ENCODE results near the gene RNF213.

The RNF213 gene

DNA sequence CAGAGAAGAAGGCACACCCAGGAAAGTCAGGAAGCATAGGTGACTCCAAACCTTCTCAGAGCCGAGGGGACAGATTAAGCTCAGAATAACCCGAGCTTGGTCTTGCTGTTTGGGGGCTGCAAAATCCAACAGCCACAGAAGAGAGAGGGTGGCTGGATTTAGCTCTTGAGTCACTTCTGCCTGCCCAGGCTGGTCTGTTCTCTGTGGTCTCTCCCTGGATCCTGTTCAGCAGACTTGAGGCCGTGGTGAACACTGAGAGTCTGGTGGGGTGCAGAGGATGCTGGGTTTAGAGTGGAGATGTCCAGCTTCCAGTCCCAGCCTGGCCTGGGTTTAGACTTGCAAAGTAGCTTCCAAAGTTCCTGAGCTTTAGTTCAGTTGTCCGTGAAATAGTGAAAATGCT is 31.6 kb upstream of the RNF213 start:
- in situ Hi-C loops (cut with HindIII; ENCODE audit: low sequenced_read_pairs) = no loop called here
- TF ChIP-seq, protein P1, sequence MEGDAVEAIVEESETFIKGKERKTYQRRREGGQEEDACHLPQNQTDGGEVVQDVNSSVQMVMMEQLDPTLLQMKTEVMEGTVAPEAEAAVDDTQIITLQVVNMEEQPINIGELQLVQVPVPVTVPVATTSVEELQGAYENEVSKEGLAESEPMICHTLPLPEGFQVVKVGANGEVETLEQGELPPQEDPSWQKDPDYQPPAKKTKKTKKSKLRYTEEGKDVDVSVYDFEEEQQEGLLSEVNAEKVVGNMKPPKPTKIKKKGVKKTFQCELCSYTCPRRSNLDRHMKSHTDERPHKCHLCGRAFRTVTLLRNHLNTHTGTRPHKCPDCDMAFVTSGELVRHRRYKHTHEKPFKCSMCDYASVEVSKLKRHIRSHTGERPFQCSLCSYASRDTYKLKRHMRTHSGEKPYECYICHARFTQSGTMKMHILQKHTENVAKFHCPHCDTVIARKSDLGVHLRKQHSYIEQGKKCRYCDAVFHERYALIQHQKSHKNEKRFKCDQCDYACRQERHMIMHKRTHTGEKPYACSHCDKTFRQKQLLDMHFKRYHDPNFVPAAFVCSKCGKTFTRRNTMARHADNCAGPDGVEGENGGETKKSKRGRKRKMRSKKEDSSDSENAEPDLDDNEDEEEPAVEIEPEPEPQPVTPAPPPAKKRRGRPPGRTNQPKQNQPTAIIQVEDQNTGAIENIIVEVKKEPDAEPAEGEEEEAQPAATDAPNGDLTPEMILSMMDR (IDR thresholded peaks at IDR 0.05; ENCODE audit: low read depth, low read length) = no peak
- DNase-seq (ENCODE audit: low read depth, low spot score) = no peak

DNA sequence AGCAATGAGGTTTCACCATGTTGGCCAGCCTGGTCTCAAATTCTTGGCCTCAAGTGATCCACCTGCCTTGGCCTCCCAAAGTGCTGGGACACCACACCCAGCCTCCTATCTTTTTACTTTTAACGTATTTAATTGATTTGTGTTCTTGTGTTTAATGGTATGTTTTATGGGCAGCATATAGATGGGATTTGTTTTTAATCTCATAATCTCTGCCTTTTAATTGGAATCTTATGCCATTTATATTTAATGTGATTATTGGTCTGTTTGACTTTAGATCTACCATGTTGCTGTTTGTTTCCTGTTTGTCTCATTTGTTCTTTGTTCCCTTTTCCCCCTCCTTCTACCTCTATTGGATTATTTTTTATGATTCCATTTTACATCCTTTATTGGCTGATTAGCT is 28.2 kb upstream of the RNF213 start:
- in situ Hi-C loops (cut with HindIII; ENCODE audit: low sequenced_read_pairs) = no loop called here
- H3K4me3 ChIP-seq (ENCODE audit: low read depth, low read length) = no peak overlapping the region
- TF ChIP-seq, protein P1 (IDR thresholded peaks at IDR 0.05; ENCODE audit: low read depth, low read length) = no peak
- DNase-seq (ENCODE audit: low read depth, low spot score) = no peak

More for the DNA sequence above, 31.6 kb upstream of the RNF213 start:
- no peak overlapping the region for H3K4me3 ChIP-seq (ENCODE audit: low read depth, low read length)

DNA sequence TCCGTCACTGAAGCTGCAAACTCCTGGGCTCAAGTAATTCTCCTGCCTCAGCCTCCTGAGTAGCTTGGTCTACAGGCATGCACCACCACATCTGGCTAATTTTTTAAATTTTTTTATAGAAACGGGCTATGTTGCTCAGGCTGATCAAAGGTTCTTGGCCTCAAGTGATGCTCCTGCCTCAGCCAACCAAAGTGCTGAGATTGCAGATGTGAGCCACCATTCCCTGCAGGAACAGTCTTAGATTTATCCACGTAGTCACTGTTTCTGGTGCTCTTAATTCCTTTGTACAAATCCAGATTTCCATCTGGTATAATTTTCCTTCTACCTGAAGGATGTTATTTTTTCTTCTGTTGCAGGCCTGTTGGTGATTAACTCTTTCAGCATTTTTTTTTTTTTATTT is 27.4 kb upstream of the RNF213 start:
- H3K4me3 ChIP-seq (ENCODE audit: low read depth, low read length) = no peak overlapping the region
- in situ Hi-C loops (cut with HindIII; ENCODE audit: low sequenced_read_pairs) = no loop called here
- DNase-seq (ENCODE audit: low read depth, low spot score) = no peak
- TF ChIP-seq, protein P1 (IDR thresholded peaks at IDR 0.05; ENCODE audit: low read depth, low read length) = no peak

DNA sequence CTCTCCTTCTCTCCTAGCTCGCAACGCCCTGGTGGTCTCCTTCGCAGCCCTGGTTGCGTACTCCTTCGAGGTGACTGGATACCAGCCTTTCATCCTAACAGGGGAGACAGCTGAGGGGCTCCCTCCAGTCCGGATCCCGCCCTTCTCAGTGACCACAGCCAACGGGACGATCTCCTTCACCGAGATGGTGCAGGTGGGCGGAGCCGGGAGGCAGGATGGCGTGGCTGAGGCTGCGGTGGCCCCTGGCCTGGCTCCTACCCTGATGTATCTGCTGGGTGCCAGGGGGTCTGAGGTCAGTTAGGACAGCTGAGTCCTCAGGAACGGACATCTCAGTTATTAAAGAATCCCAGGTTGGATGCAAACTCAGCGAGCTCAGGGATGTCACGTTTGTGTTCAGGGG is 23.7 kb upstream of the RNF213 start:
- TF ChIP-seq, protein P1 (IDR thresholded peaks at IDR 0.05; ENCODE audit: low read depth, low read length) = no peak
- no peak for DNase-seq (ENCODE audit: low read depth, low spot score)
- in situ Hi-C loops (cut with HindIII; ENCODE audit: low sequenced_read_pairs) = no loop called here
- no peak overlapping the region for H3K4me3 ChIP-seq (ENCODE audit: low read depth, low read length)

GRCh38 chr17:80237386-80237785 is 23.3 kb upstream of the RNF213 start:
- no peak overlapping the region for H3K4me3 ChIP-seq (ENCODE audit: low read depth, low read length)
- TF ChIP-seq, protein P1 (IDR thresholded peaks at IDR 0.05; ENCODE audit: low read depth, low read length) = no peak
- in situ Hi-C loops (cut with HindIII; ENCODE audit: low sequenced_read_pairs) = no loop called here
- DNase-seq (ENCODE audit: low read depth, low spot score) = no peak

DNA sequence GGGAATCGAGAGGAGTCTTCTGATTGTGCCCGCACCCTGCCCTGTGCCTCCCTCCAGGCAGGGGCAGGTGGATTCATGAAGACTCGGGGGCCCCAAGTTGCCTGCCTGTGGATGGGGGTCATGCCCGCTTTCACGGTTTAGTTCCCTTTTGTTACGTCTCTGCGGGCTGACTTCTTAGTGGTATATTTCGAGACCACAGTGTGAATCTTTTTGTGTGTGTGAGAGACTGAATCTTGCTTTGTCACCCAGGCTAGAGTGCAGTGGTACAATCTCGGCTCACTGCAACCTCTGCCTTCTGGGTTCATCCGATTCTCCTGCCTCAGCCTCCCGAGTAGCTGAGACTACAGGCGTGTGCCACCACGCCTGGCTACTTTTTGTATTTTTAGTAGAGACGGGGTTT is 18.1 kb upstream of the RNF213 start:
- TF ChIP-seq, protein P1 (IDR thresholded peaks at IDR 0.05; ENCODE audit: low read depth, low read length) = no peak
- in situ Hi-C loops (cut with HindIII; ENCODE audit: low sequenced_read_pairs) = no loop called here
- no peak for DNase-seq (ENCODE audit: low read depth, low spot score)

More for the DNA sequence above, 18.1 kb upstream of the RNF213 start:
- H3K4me3 ChIP-seq (ENCODE audit: low read depth, low read length) = no peak overlapping the region

All from astrocyte of the spinal cord (primary cell).